Stimulated activated effector memory CD8-positive, alpha-beta T cell treated with anti-CD3 and anti-CD28 coated beads, Interleukin-12 subunit alpha, Interleukin-12 subunit beta, amount 100 ng/mL, for 72 hours (primary cell): ENCODE data around the gene KRTAP16-1.
"Not testable (repeated sequence)": the region's sequence is repeated elsewhere in the genome, so short reads cannot be mapped to it uniquely, and the experiment has no call there.

Experiments
- ATAC-seq: fragments of 150-1000 bp; cut with Tn5 transposase; 2 replicates; pipeline ENCODE4 v1.10.0; 2021
- DNase-seq, 2 donors: peaks; one replicate each; pipeline ENCODE4 v3.0.0; 2021 to 2022; ENCODE audit warnings: low spot score in 2 of 2
- H3K27ac Mint-ChIP-seq: one replicate; pipeline ENCODE4 v1.8.0; 2022; ENCODE audit warnings: mild to moderate bottlenecking, mixed read lengths
- H3K36me3 Mint-ChIP-seq: one replicate; pipeline ENCODE4 v1.8.0; 2022; ENCODE audit warnings: mild to moderate bottlenecking, mixed read lengths
- H3K4me1 Mint-ChIP-seq: one replicate; pipeline ENCODE4 v1.8.0; 2022; ENCODE audit warnings: mixed read lengths
- H3K4me3 Mint-ChIP-seq: one replicate; pipeline ENCODE4 v1.8.0; 2022; ENCODE audit warnings: mild to moderate bottlenecking, mixed read lengths
- H3K9me3 Mint-ChIP-seq: one replicate; pipeline ENCODE4 v1.8.0; 2022; ENCODE audit warnings: mixed read lengths

Gene KRTAP16-1, protein sequence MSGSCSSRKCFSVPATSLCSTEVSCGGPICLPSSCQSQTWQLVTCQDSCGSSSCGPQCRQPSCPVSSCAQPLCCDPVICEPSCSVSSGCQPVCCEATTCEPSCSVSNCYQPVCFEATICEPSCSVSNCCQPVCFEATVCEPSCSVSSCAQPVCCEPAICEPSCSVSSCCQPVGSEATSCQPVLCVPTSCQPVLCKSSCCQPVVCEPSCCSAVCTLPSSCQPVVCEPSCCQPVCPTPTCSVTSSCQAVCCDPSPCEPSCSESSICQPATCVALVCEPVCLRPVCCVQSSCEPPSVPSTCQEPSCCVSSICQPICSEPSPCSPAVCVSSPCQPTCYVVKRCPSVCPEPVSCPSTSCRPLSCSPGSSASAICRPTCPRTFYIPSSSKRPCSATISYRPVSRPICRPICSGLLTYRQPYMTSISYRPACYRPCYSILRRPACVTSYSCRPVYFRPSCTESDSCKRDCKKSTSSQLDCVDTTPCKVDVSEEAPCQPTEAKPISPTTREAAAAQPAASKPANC

DNA sequence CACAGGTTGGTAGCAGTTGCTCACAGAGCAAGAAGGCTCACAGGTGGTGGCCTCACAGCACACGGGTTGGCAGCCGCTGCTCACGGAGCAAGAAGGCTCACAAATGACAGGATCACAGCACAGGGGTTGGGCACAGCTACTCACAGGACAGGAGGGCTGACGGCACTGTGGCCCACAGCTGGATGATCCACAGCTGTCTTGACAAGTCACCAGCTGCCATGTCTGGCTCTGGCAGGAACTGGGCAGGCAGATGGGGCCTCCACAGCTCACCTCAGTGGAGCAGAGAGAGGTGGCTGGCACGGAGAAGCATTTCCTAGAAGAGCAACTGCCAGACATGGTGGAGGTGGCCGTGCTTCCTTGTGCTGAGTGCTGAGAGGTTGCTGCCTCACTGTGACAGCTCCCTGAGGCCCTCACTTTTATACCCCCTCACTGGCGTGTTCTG lies at the start of gene KRTAP16-1:
KRTAP16-1 (minus strand) TSS at position 392 of the 442 bp plus-strand sequence; CDS start at position 336, 56 bp downstream.
- ATAC-seq (peak; percentile 74), DNase-seq (peak in 1 of 2 donors; percentile 20)
- no peaks in the 10 kb centered on the region for H3K9me3 Mint-ChIP-seq
- peaks cover 54% of the 10 kb centered on the region for H3K4me1 Mint-ChIP-seq
- peak within 1 kb of the TSS; percentile 70 for H3K4me3 Mint-ChIP-seq
- peak within 1 kb of the TSS; percentile 94 for H3K27ac Mint-ChIP-seq
- peaks cover 6% of the 10 kb centered on the region for H3K36me3 Mint-ChIP-seq

DNA sequence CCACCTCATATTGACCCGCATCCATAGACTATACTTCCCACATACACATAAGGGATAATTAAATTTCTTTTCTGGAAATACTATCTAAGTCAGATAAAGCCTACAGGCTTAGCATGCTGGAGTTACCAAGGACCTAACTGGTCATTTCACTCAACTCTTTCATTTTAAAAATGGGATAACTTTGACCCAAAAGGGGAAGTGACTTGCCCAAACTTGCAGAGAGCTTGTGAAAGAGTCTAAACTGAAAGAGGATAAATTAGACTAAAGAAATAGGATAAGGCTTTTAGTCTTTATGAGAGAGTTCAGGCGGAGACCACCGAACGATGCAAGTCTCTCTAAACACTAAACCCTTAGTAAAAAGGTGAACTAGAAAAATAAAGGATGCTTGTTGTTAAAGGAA lies 45.4 kb upstream of the KRTAP16-1 start:
- peaks cover 8% of the 10 kb centered on the region for H3K4me1 Mint-ChIP-seq

DNA sequence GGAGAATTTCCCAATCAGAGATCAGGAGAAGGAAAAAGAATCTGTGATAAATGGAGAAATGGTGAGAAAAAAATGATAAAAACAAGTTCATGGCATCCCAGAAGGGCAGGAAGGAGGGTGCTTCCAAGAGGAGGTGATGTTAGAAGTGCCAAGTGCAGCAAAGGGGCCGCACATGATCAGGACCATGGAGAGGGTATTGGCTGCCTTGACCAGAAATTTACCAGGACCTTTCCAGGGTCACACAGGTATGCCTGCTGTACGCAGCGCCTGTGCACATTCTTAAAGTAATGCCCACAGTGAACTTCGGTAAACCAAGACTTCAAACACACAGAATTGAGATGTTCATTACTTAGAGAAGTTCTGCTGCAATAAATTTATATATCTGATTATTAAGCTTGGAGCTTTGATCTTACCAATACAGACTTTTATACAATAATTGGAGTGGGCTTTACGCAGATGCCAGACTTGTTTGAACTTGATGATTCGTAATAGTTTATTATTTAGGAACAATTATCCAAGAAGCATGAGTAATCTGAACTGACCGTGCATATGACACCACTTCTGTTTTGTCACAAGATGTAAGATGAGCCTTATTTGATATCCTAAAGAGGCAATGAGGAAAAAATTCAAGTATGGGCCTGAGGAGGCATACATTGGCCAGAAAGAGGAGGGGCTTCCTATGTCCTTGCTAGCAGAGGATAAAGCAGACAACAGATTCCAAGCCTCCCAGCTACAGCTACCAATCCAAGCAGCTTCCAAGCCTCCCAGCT lies 43.7 kb upstream of the KRTAP16-1 start:
- Mint-ChIP-seq H3K36me3 (no peaks in the 10 kb centered on the region), H3K27ac (no peak overlapping the region), H3K4me3 (no peak overlapping the region), H3K4me1 (peaks cover 13% of the 10 kb centered on the region), H3K9me3 (no peaks in the 10 kb centered on the region)
- no peak for ATAC-seq
- no peak for DNase-seq

More for the DNA sequence above, 45.4 kb upstream of the KRTAP16-1 start:
- Mint-ChIP-seq H3K4me3 (no peak overlapping the region), H3K9me3 (no peaks in the 10 kb centered on the region), H3K36me3 (no peaks in the 10 kb centered on the region), H3K27ac (no peak overlapping the region)
- no peak for DNase-seq
- ATAC-seq, result no peak

DNA sequence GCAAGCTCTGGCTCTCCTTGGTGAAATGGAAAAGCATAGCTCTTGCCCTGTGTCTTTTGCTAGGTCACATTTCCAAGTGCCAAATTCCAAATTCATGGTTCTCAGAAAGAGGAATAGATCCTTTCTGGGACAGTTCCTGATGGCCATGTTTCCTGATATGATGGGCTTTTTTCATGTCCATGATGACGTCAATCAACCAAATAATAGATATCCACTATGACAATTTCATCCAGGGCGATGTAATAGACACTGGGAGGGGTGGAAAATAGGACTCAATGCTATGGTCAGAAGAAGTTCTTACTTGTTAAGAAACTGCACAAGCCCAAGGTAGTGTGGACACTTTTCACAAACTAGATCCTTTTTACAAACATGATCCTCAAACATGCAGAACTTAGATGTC lies 42.1 kb upstream of the KRTAP16-1 start:
- Mint-ChIP-seq H3K36me3 (no peaks in the 10 kb centered on the region), H3K4me1 (peaks cover 13% of the 10 kb centered on the region), H3K9me3 (no peaks in the 10 kb centered on the region), H3K27ac (no peak overlapping the region), H3K4me3 (no peak overlapping the region)
- DNase-seq (no peak), ATAC-seq (no peak)

DNA sequence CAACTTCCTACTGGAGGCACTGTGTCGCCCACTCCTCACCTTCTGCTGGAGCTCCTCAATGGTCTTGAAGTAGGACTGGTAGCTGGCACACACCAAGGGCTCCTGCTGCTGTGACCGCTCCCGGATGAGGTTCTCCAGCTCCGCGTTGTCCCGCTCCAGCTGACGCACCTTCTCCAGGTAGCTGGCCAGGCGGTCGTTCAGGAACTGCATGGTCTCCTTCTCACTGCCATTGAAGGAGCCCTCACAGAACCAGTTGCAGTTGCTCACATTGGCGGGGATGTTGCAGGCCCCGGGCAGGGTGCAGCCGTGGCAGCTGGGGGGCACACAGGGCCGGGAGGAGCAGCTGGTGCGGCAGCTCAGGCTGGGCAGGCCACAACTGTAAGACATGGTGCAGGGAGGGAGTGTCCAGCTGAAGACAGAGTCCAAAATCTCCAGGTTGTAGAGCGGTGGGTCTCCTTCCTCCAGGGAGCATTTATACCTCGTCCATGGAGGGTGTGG lies 41.3 kb upstream of the KRTAP16-1 start, which contains the start of gene KRT33A:
KRT33A (minus strand) TSS at position 448 of the 498 bp plus-strand sequence; CDS start at position 387, 61 bp downstream.
- peaks cover 13% of the 10 kb centered on the region for H3K4me1 Mint-ChIP-seq
- not testable (repeated sequence) for ATAC-seq, H3K4me3 Mint-ChIP-seq, H3K27ac Mint-ChIP-seq, H3K36me3 Mint-ChIP-seq, DNase-seq, H3K9me3 Mint-ChIP-seq

DNA sequence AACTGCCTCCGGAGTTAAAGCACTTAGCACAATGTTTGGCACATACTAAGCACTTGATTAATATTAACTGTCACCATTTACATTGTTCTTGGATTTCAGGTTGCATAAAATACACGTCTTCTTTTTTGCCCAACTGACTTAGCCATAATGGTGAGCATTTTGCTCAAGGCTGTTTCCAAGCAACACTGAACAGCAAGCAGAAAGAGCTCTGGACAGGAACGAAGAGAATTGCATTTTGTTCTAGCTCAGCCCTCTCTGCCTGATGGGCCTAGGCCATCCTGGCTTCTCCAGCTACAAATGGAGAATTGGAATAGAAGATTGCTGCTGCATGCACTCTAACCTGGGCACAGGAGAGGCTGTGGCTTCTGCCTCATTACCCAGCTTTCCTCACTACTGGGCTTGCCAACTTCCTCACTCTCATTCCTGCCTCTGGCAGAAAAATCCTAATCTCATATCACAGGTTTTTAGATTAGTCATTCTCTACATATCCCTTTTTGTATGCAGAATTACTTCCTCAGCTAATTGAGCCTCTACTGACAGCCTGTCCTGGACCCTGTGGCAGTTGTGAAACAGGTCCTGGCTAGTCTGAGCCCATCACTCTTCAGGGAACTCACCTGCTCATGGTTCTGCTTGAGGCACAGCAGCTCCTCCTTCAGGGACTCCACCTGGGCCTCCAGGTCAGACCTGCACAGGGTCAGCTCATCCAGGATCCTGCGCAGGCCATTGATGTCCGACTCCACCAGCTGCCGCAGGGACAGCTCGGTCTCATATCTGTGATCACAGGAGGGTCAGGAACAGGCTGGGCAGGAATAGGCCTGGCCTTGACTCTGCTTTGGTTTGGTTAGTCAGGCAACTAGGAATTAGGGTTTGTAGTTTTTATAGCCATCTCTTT lies 39.0 kb upstream of the KRTAP16-1 start:
- Mint-ChIP-seq H3K27ac (no peak overlapping the region), H3K4me1 (peaks cover 17% of the 10 kb centered on the region), H3K36me3 (no peaks in the 10 kb centered on the region), H3K4me3 (no peak overlapping the region), H3K9me3 (peaks cover 3% of the 10 kb centered on the region)
- no peak for ATAC-seq
- no peak for DNase-seq

DNA sequence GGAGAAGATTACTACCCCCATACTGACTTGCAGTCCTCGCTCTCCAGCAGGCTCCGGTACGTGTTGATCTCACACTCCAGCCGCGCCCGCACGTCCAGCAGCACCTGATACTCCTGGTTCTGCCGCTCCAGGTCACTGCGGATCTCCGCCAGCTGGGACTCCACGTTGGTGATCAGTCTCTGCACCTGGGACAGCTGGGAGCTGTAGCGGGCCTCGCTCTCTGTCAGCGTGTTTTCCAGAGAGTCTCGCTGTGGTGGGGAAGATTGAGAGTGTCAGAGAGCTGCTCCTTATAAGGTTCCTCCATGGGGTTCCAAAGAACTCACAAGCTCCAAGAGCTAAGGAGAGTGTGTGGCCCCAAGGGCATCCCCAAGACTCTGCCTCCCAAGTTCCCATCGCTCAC lies 37.3 kb upstream of the KRTAP16-1 start:
- not testable (repeated sequence) for H3K36me3 Mint-ChIP-seq, ATAC-seq, DNase-seq, H3K9me3 Mint-ChIP-seq, H3K4me3 Mint-ChIP-seq, H3K27ac Mint-ChIP-seq
- H3K4me1 Mint-ChIP-seq, result peaks cover 19% of the 10 kb centered on the region

DNA sequence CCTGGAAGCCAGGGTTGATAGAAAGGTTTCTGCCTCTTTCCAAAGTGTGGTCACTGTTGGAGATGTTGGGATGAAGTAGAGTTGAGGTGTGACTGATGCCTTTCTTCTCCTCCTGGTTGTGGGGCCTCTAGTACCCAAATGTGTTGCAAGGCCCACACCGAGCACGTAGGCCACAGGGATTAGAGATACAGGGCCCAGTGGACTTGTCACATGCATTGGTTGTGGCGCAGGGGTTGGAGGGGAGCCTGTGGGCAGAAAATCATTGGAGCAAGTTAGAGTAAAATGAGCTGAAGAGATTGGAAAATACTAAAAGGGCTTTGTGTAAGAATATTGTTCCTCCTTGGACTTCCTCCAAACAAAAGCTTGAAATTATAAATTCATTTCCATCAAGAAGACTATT lies 36.9 kb upstream of the KRTAP16-1 start:
- Mint-ChIP-seq H3K4me3 (no peak overlapping the region), H3K27ac (no peak overlapping the region), H3K4me1 (peaks cover 21% of the 10 kb centered on the region), H3K9me3 (peaks cover 8% of the 10 kb centered on the region), H3K36me3 (peaks cover 5% of the 10 kb centered on the region)
- DNase-seq (no peak), ATAC-seq (no peak)

DNA sequence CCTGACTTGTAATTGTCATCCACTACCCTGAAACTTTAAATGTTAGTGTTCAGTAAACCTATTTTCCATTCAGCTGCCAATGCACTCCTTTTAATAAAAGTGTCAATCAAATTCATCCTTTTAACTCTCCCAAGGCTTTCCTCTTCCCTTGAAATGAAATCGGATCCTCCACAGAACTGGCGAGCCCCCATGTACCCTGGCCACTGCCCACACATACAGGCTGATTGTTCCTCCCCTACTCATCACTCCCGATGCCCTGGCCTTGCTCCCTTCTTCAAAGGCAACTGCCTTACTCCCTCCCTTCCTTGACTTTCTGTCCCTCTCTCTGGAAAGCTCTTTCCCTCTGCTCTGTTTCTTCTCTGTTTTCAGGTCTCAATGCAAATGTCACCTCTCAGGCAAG lies 33.9 kb upstream of the KRTAP16-1 start:
- no peak overlapping the region for H3K27ac Mint-ChIP-seq
- peaks cover 5% of the 10 kb centered on the region for H3K36me3 Mint-ChIP-seq
- peaks cover 8% of the 10 kb centered on the region for H3K9me3 Mint-ChIP-seq
- peaks cover 42% of the 10 kb centered on the region for H3K4me1 Mint-ChIP-seq
- DNase-seq (peak in 1 of 2 donors; percentile 28), ATAC-seq (no peak)
- no peak overlapping the region for H3K4me3 Mint-ChIP-seq

DNA sequence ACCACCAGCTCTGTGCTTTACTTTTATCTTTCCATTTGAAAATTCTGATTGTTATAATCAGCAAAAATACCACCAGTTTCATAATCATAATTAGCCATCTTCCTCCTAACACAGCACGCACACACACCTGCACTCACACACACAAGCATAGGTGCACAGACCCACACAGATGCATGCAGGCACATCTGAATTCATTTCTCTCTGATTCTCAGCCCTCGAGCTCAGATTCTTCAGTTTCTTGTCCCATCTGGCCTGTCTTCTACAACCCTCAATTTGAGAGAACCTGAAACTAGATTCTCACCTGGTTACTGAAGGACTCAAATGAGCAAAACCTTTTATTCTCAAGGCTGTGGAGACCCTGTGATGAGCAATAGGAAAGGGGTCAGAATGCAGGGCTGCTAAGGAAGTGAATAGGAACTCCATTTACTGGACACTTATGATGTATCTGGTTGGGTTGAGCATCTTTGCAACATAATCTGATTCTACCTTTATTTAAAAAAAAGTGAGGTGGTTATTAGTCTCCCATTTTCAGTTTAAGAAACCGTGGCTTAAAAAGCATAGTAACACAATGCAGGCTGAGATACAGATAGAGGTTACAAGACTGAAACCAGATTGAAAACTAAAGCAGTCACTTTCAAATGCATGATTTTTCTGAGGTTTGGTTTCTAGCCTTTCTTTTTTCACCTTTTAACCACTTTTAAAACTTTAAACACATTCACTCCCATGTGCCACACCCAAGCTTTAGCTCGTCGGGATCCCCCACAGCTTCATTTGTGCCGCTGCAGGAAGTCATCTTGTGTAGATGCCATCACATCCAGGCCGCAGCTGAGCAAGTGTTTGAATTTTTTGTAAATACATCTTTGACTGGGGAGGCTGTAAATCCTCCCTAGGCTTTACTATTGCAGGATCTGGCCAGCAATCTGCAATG lies 32.1 kb upstream of the KRTAP16-1 start:
- peak; percentile 79 for ATAC-seq

DNA sequence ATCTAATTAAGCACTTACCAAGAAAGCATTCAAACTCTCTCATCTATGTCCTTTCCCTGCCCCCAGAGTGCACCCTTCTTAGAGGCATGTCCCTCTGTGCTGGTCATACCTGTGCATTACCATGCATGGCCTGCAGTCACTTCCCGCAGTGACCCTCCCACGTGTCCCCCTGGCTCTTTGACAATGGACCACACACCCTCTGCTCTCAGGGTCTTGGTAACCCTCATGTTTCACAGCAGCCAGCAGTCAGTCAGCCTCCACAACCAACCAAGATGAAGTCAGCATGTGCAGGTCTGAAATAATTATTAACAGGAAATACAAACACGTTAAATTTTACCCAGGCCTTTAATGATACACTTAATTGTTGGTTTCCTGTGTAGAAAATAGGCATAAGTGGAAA lies 31.4 kb upstream of the KRTAP16-1 start:
- DNase-seq (peak in 1 of 2 donors; percentile 47), ATAC-seq (no peak)
- Mint-ChIP-seq H3K36me3 (peaks cover 5% of the 10 kb centered on the region), H3K9me3 (peaks cover 8% of the 10 kb centered on the region), H3K4me3 (peak overlapping the region; percentile 22), H3K27ac (peak overlapping the region; percentile 29), H3K4me1 (peaks cover 51% of the 10 kb centered on the region)

More for the DNA sequence above, 32.1 kb upstream of the KRTAP16-1 start:
- peak overlapping the region; percentile 0 for H3K27ac Mint-ChIP-seq
- peaks cover 43% of the 10 kb centered on the region for H3K4me1 Mint-ChIP-seq
- peaks cover 5% of the 10 kb centered on the region for H3K36me3 Mint-ChIP-seq
- DNase-seq, result peak in 1 of 2 donors; percentile 54
- H3K9me3 Mint-ChIP-seq, result peaks cover 8% of the 10 kb centered on the region
- H3K4me3 Mint-ChIP-seq, result peak overlapping the region; percentile 22

DNA sequence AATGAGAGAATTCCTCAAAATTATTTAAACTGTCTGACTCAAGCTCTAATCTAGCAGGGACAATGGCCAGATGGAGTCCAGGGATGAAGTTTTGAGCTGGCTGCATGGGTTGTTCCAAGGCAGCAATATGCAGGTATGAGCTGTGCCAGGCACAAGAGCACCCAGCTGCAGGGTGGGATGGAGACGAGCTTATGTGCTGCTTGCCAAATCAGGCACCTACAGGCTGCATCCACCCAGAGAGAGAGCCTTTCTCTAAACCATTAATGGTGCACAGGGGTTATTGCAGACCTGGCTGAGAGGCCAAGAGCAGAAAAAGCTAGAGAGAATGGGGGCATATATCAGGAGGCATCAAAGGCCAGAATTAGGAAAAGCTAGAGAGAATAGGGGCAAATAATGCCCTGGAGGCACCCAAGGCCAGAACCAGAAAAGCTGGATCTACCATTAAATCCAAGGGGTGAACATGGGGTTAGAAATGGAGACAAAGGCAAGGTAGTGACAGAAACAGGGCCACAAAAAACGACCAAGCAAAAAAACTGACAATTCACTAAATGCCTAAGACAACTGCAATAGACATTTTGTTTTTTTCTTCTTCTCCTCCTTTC lies 30.6 kb upstream of the KRTAP16-1 start:
- Mint-ChIP-seq H3K4me1 (peaks cover 59% of the 10 kb centered on the region), H3K4me3 (peak overlapping the region; percentile 22), H3K9me3 (peaks cover 8% of the 10 kb centered on the region), H3K27ac (peak overlapping the region; percentile 29), H3K36me3 (peaks cover 5% of the 10 kb centered on the region)
- ATAC-seq (no peak), DNase-seq (peak in 1 of 2 donors; percentile 47)

DNA sequence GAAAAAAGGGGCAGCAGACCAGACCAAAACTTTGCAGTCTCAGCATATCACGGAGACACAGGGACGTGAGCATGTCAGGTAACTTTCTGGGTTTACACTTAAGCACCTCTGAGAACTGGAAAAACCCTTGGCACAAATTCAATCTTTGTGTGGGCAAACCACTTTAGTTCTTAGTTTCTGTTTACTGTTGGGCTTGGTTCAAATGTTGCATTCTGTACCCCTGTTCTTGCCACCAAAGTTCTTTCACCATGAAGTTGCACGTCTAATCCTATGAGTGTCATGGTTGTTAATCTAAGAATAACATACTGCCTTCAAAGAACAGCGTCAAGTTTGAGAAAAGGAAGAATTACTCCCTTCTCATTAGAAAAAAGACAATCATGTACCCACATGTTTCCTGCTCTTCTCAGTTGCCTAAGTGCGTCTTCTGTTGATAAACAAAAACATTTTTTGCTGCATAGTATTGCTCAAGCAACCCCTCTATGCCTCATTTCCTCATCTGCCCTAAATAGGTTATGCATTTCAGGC lies 29.9 kb upstream of the KRTAP16-1 start:
- Mint-ChIP-seq H3K36me3 (peaks cover 5% of the 10 kb centered on the region), H3K4me3 (peak overlapping the region; percentile 22), H3K9me3 (peaks cover 8% of the 10 kb centered on the region), H3K27ac (peak overlapping the region; percentile 29), H3K4me1 (peaks cover 65% of the 10 kb centered on the region)
- peak; percentile 82 for ATAC-seq
- no peak for DNase-seq
